Transverse colon (tissue), 4 donors: ENCODE measurements around the gene PPP1R9A. TPM values are rescaled to one million over a fixed set of nuclear protein-coding genes. Genes with fewer than 3 reads are reported as not detected.

Experiments
- DNase-seq: peaks from one replicate; pipeline ENCODE4 v3.0.0-alpha.2; 2019
- H3K27ac ChIP-seq, 4 donors: fragments of 200-600 bp; sonication (generic); 2 replicates each; pipeline ENCODE4 v1.5.1; 2016 to 2018; ENCODE audit warnings: inconsistent platforms in 4 of 4
- H3K27me3 ChIP-seq: fragments of 200-600 bp; sonication (generic); 2 replicates; pipeline ENCODE4 v1.5.1; 2017; ENCODE audit warnings: inconsistent platforms
- H3K36me3 ChIP-seq, 4 donors: fragments of 200-600 bp; sonication (generic); 2 replicates each; pipeline ENCODE4 v1.5.1; 2017 to 2019; ENCODE audit warnings: inconsistent platforms in 4 of 4
- H3K4me1 ChIP-seq, 4 donors: fragments of 200-600 bp; sonication (generic); 2 replicates each; pipeline ENCODE4 v1.5.1; 2017 to 2020; ENCODE audit warnings: inconsistent platforms in 4 of 4
- H3K4me3 ChIP-seq, 4 donors: fragments of 200-600 bp; sonication (generic); 1 replicate in 1 of 4; 2 replicates in 3 of 4; pipeline versions ENCODE4 v1.5.1 to v1.6.1; 2017 to 2019; ENCODE audit warnings: inconsistent platforms in 4 of 4
- H3K9me3 ChIP-seq, 2 donors: fragments of 200-600 bp; sonication (generic); 2 replicates each; pipeline ENCODE4 v1.5.1; 2017 to 2019; ENCODE audit warnings: inconsistent platforms in 2 of 2
- EP300 ChIP-seq: sonication (generic); formaldehyde crosslinking; IDR thresholded peaks from one replicate; pipeline ENCODE4 v1.6.1; 2017; ENCODE audit warnings: antibody characterized with exemption, low read depth
- POLR2A ChIP-seq: fragments of 450-650 bp; IDR thresholded peaks from one replicate; pipeline ENCODE4 v1.6.1; 2016; ENCODE audit warnings: antibody characterized with exemption, mild to moderate bottlenecking, moderate library complexity
- POLR2AphosphoS5 ChIP-seq, 3 donors: sonication (generic); formaldehyde crosslinking; IDR thresholded peaks; one replicate each; pipeline ENCODE4 v1.6.1; 2016; ENCODE audit warnings: antibody characterized with exemption in 3 of 3
- WGBS, 2 donors: methylation state at CpG; one replicate each; pipeline ENCODE4 v1.1.5; 2018; ENCODE audit warnings: low coverage in 1 of 2; 5-methylcytosine and 5-hydroxymethylcytosine counted together
- in situ Hi-C, 4 donors: fragments of 200-750 bp; cut with MboI; loops; one replicate each; pipeline versions ENCODE4 v1.15.0 to v1.15.1; 2017; ENCODE audit warnings: low sequenced_read_pairs in 3 of 4, low pct_ligation_motif_present in 1 of 4, low pct_unique_long_range_greater_than_20kb in 1 of 4
- intact Hi-C: fragments of 100-400 bp; cut with DNase I; formaldehyde crosslinking; loops from one replicate; pipeline ENCODE4 v1.15.1; 2023; ENCODE audit warnings: low total_unique reads
- total RNA-seq, 4 donors: library from RNA; depleted of rRNA; stranded (reverse); fragments of >200 nt; gene quantifications; one replicate each; pipeline ENCODE4 v1.1.0, GENCODE V29; 2016
- TF ChIP-seq, protein P1 (sequence below), 5 experiments: fragments of 200-600 bp in 3 of 5; fragments of 450-650 bp in 2 of 5; sonication (generic) in 3 of 5; IDR thresholded peaks; 1 replicate in 2 of 5; 2 replicates in 3 of 5; pipeline ENCODE4 v1.5.1; 2016 to 2017; ENCODE audit warnings: antibody characterized with exemption in 5 of 5, inconsistent platforms in 3 of 5, mild to moderate bottlenecking in 2 of 5, moderate library complexity in 1 of 5

Gene PPP1R9A
- total RNA-seq, 4 donors from 2014 or later, result 13.1 to 30.0 (median 23.2) TPM

- Histone ChIP-seq H3K27ac (peak overlapping the region in 1 of 4 donors; percentile 6), H3K4me3 (no peak overlapping the region), H3K9me3 (no peaks in the 10 kb centered on the region), H3K36me3 (no peaks in the 10 kb centered on the region), H3K4me1 (peaks cover 0 to 10% (median 2%) of the 10 kb centered on the region in 4 donors), H3K27me3 (no peaks in the 10 kb centered on the region)
- WGBS, 2 donors, result 43 to 70% methylated on average over 1 of the region's 1 CpG
- DNase-seq, result no peak
- TF ChIP-seq EP300 (no peak), POLR2A (no peak), POLR2AphosphoS5 (IDR thresholded peaks at IDR 0.05) (no peak)
- TF ChIP-seq, protein P1, sequence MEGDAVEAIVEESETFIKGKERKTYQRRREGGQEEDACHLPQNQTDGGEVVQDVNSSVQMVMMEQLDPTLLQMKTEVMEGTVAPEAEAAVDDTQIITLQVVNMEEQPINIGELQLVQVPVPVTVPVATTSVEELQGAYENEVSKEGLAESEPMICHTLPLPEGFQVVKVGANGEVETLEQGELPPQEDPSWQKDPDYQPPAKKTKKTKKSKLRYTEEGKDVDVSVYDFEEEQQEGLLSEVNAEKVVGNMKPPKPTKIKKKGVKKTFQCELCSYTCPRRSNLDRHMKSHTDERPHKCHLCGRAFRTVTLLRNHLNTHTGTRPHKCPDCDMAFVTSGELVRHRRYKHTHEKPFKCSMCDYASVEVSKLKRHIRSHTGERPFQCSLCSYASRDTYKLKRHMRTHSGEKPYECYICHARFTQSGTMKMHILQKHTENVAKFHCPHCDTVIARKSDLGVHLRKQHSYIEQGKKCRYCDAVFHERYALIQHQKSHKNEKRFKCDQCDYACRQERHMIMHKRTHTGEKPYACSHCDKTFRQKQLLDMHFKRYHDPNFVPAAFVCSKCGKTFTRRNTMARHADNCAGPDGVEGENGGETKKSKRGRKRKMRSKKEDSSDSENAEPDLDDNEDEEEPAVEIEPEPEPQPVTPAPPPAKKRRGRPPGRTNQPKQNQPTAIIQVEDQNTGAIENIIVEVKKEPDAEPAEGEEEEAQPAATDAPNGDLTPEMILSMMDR (IDR thresholded peaks at IDR 0.05), result no peak
- in situ Hi-C loops (no loop called here), intact Hi-C loops (no loop called here)
Measured at GRCh38 chr7:95099106-95099505, 191.7 kb downstream of the PPP1R9A start.

GRCh38 chr7:95101422-95101821 is 194.0 kb downstream of the PPP1R9A start:
- Histone ChIP-seq H3K4me3 (no peak overlapping the region), H3K27ac (no peak overlapping the region), H3K36me3 (no peaks in the 10 kb centered on the region), H3K9me3 (no peaks in the 10 kb centered on the region), H3K4me1 (peaks cover 0 to 10% (median 2%) of the 10 kb centered on the region in 4 donors), H3K27me3 (no peaks in the 10 kb centered on the region)
- whole genome bisulfite sequencing, 2 donors, result 87% methylated on average over 5 of the region's 5 CpGs
- no peak for DNase-seq
- intact Hi-C loops (loop anchor here (5.0 kb wide), 1 partner anchor 1601 kb away; no protein-coding TSS in a partner anchor), in situ Hi-C loops (no loop called here)
- TF ChIP-seq POLR2A (no peak), EP300 (no peak), POLR2AphosphoS5 (IDR thresholded peaks at IDR 0.05) (no peak)
- TF ChIP-seq, protein P1 (IDR thresholded peaks at IDR 0.05), result no peak

DNA sequence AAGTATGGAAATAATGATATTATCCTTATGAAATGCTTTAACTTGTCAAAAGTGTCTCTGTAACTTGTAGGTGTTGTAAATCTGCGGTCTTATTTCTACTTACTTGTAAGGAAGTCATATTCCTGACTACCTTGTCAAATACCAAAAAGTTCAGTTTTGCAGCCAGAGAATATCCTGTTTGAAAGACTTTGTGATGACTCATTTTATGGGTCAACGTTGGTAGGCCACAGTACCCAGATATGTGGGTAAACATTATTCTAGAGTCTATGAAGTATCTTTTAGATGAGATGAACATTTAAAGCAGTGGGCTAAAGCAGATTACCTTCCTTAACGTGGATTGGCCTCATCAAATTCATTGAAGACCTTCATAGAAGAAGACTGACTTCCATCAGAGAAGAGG is 195.3 kb downstream of the PPP1R9A start:
- WGBS, 2 donors, result 39 to 55% methylated on average over 2 to 3 of the region's 3 CpGs
- in situ Hi-C loops, result no loop called here
- no peak overlapping the region for H3K27ac ChIP-seq

GRCh38 chr7:95104739-95105138 is 197.3 kb downstream of the PPP1R9A start:
- intact Hi-C loops, result loop anchor here (5.0 kb wide), 1 partner anchor 1598 kb away; no protein-coding TSS in a partner anchor
- Histone ChIP-seq H3K4me1 (peaks cover 0 to 4% (median 2%) of the 10 kb centered on the region in 4 donors), H3K9me3 (no peaks in the 10 kb centered on the region), H3K4me3 (no peak overlapping the region), H3K27ac (peak overlapping the region in 3 of 4 donors; percentile 36 to 64 (median 45)), H3K36me3 (no peaks in the 10 kb centered on the region), H3K27me3 (no peaks in the 10 kb centered on the region)
- WGBS, 2 donors, result 19 to 25% methylated on average over 1 of the region's 1 CpG
- in situ Hi-C loops, result no loop called here
- TF ChIP-seq EP300 (no peak), POLR2AphosphoS5 (IDR thresholded peaks at IDR 0.05) (peak in 2 of 3 donors; percentile 19 to 58)
- DNase-seq, result no peak

More for the DNA sequence above, 195.3 kb downstream of the PPP1R9A start:
- DNase-seq, result no peak
- H3K4me3 ChIP-seq, result no peak overlapping the region
- peaks cover 0 to 10% (median 2%) of the 10 kb centered on the region in 4 donors for H3K4me1 ChIP-seq
- H3K9me3 ChIP-seq, result no peaks in the 10 kb centered on the region
- H3K36me3 ChIP-seq, result no peaks in the 10 kb centered on the region
- no peaks in the 10 kb centered on the region for H3K27me3 ChIP-seq
- no peak for TF ChIP-seq EP300
- intact Hi-C loops, result loop anchor here (5.0 kb wide), 1 partner anchor 1600 kb away; no protein-coding TSS in a partner anchor

DNA sequence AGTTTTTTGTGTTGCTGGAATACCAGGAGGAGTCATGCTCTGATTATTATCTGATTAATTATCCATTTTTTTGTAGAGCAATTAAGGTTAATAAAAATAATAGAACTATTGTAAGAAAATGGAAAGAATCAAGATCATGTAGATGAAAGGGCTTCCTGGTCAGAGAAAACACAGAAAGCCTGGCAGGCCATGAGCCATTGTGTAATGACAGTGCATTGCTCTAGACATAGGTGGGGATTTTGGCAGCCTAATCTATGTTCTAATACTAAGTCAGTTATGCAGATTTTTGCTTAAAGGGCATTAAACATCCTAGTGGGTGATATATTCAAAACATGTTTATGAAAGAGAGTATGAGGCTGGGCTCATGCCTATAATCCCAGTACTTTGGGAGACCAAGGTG is 198.2 kb downstream of the PPP1R9A start:
- Histone ChIP-seq H3K9me3 (no peaks in the 10 kb centered on the region), H3K4me3 (no peak overlapping the region), H3K27me3 (no peaks in the 10 kb centered on the region), H3K4me1 (peaks cover 0 to 4% (median 2%) of the 10 kb centered on the region in 4 donors), H3K36me3 (no peaks in the 10 kb centered on the region), H3K27ac (peak overlapping the region in 3 of 4 donors; percentile 36 to 64 (median 45))
- no peak for TF ChIP-seq POLR2A
- intact Hi-C loops, result no loop called here
- in situ Hi-C loops, result no loop called here
- DNase-seq, result no peak
